DOHH2 (cell line): ENCODE data around the gene RBM24.

Source experiments
- EZH2phosphoT487 ChIP-seq: fragments of 200-600 bp; sonication (generic); IDR thresholded peaks from 2 replicates; pipeline ENCODE4 v1.6.1; 2017; ENCODE audit warnings: borderline replicate concordance, mild to moderate bottlenecking, antibody characterized with exemption, low read length, moderate library complexity, mixed read lengths
- TF ChIP-seq, protein P1 (sequence below): fragments of 200-600 bp; sonication (generic); IDR thresholded peaks from one replicate; pipeline ENCODE4 v1.5.1; 2014; ENCODE audit warnings: antibody characterized with exemption, mild to moderate bottlenecking, low read depth, low read length; ENCODE audit not compliant: poor library complexity, severe bottlenecking

DNA sequence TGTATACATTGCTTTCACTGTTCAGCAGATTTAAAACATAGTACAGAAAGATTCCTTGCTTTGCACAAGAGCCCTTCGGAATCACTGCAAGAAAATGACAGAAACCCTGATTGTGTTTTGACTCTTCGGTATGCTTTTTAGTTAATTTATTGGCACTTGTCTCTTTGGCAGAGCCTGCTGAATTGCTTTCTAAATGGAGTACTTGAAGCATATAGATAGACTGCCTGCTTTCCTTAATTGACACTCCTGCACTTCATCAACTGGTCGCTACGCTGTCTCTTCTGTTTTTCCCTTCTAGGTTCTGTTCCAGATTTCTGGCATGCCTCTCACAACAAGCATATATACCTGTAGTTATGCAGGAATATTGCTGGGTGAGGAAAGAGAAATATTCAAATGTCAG, 22.4 kb upstream of the RBM24 start:
- TF ChIP-seq, protein P1, sequence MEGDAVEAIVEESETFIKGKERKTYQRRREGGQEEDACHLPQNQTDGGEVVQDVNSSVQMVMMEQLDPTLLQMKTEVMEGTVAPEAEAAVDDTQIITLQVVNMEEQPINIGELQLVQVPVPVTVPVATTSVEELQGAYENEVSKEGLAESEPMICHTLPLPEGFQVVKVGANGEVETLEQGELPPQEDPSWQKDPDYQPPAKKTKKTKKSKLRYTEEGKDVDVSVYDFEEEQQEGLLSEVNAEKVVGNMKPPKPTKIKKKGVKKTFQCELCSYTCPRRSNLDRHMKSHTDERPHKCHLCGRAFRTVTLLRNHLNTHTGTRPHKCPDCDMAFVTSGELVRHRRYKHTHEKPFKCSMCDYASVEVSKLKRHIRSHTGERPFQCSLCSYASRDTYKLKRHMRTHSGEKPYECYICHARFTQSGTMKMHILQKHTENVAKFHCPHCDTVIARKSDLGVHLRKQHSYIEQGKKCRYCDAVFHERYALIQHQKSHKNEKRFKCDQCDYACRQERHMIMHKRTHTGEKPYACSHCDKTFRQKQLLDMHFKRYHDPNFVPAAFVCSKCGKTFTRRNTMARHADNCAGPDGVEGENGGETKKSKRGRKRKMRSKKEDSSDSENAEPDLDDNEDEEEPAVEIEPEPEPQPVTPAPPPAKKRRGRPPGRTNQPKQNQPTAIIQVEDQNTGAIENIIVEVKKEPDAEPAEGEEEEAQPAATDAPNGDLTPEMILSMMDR, result no peak
- TF ChIP-seq EZH2phosphoT487, result no peak
